Stimulated activated CD8-positive, alpha-beta memory T cell treated with anti-CD3 and anti-CD28 coated beads, Interleukin-4, amount 100 ng/mL, for 1 hour (primary cell): Measurements from ENCODE around the gene ZNF776.
"Not testable (repeated sequence)": the region's sequence is repeated elsewhere in the genome, so short reads cannot be mapped to it uniquely, and the experiment has no call there.

Experiments used
- DNase-seq, 2 donors: peaks; one replicate each; pipeline ENCODE4 v3.0.0-alpha.2; 2020; ENCODE audit warnings: low read depth in 2 of 2, low spot score in 1 of 2

ZNF776 gene

DNA sequence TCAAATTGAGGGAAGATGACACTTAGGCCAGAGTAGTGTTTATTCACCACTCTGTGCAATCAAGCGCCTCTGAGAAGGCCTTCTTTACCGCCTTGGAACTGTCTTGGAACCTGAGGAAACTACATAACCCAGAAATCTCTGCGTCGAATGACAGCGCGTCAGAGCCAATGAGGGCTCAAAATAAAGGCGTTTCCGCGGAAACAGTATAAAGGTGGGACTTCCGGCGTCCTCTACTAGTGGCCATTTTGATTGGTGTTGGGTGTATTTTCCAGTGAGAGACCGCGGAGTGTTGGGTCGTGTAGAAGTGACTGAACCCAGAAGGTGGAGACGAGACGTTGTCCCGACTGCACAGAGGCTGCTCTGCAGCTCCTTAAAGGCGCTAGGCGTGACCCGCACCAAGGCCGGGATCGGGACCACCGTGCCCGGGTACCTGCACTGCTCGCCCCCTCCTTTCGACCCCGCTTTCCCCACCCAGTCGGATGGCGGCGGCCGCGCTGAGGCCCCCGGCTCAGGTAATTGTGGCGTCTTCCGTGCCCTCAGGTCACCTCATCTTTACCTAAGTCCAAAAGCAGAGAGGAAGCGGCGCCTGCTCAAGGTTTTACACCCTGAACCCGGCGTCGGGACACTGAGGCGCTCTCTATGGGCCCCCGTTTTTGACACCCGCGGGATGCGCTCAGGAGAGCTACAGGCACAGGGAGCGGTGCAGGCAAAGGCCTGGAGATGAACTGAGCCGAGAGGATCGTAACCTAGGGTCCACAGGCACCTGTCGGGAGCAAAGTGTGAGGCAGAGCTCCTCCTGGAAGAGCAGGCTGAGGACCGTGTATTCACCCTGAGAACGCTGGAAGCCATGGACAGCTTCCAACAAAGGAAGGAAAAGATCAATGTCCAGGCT is at the start of gene ZNF776:
Gene ZNF776 (plus strand): TSS at position 236 of the 892 bp plus-strand sequence. CDS start 244 bp downstream, at position 480.
- DNase-seq, result peak; percentile 50 to 73

DNA sequence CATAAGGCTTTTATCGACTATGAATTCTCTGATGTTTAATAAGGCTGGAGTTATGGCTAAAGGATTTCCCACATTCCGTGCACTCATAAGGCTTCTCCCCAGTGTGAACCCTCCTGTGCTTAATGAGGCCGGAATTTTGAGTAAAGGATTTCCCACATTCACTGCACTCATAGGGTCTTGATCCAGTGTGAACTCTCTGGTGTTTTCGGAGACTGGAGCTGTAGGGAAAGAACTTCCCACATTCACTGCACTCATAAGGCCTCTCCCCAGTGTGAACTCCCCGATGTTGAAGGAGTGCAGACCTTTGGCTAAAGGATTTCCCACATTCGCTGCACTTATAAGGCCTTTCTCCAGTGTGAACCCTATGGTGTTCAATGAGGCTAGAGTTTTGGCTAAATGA is 45.0 kb upstream of the ZNF776 start:
- no peak for DNase-seq

DNA sequence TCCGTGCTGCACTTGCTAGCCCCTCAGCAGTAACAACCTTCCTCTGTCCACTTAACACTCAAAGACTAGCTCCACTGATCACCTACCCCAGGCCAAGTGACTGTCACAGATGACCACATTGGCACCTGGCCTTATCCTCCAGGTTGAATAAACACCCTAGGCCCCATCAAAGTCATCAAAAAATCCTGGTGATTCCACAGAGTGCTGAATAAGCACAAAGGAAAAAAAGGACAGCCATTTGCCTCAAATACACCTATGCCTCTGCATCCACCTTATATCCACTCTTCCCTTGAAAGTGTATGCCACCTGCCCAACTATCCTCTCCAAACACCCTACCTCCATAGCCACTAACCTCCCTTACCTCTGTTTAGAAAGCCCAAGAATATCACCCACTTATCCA is 40.3 kb upstream of the ZNF776 start:
- DNase-seq, result no peak

DNA sequence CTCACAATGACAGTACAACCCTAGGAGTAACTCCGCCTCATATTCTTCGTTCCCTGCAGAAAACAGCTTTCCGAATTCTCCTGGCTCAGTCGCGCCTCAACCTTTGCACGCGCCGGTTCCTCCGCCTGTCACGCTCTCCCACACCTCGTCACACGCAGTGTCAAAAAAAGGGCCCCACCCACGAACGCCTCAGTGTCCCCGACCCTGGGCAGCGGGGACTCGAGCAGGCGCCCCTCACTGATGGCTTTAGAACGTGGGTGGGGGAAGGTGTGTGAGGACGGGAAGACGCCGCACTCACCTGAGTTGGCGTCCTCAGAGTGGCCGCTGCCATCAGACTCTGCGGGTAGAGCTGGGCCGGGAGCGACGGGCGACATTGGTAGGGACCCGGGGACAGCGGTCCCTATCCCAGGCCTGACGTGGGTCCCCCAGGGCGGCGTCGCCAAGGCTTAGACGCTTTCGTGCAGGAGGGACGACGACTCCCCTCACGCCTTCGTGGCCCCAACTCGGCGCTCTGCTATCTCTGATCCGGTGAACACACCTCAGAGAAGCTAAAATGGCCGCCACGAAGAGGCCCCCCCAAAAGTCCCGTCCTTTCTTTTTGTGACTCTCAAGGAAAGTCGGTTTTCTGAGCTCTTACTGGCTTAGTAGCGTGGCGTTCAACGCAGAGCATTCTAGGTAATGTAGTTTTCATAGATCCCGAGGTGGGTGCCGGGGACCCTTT is 37.8 kb upstream of the ZNF776 start, which contains the start of gene ZNF154:
Gene ZNF154 (minus strand): TSS at position 564 of the 721 bp plus-strand sequence. CDS start 233 bp downstream, at position 331.
- DNase-seq, result peak; percentile 2 to 13

DNA sequence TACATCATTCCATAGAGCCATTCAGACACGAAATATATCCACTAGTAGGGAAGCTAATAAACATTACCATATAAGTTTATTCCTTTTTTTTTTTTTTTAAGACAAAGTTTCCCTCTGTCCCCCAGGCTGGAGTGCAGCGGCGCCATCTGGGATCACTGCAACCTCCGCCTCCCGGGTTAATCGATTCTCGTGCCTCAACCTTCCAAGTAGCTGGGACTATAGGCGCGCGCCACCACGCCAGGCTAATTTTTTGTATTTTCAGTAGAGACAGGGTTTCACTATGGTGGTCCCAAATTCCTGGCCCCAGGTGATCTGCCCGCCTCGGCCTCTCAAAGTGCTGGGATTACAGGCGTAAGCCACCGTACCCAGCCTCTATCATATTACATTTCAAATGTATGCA is 37.0 kb upstream of the ZNF776 start:
- DNase-seq, result no peak

DNA sequence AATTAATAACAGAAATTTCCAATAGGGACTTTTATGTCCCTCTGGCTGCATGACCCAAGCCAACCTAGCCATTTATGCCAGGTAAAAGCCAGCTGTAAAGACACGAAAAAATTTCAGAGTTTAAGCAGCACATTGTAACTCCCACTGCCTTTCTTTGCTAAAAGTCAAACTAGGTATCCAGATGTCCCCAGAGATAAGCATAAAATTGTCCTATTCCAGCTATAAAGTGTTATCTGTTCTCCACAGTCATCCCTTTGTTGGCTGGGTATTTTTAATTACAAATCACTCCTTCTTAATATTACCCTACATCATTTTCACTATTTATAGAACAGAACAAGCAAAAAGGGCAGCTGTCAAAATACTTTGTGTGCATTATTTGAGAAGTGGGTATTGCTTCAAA is 34.4 kb upstream of the ZNF776 start:
- no peak for DNase-seq

GRCh38 chr19:57719424-57719823 is 27.2 kb upstream of the ZNF776 start:
- no peak for DNase-seq

DNA sequence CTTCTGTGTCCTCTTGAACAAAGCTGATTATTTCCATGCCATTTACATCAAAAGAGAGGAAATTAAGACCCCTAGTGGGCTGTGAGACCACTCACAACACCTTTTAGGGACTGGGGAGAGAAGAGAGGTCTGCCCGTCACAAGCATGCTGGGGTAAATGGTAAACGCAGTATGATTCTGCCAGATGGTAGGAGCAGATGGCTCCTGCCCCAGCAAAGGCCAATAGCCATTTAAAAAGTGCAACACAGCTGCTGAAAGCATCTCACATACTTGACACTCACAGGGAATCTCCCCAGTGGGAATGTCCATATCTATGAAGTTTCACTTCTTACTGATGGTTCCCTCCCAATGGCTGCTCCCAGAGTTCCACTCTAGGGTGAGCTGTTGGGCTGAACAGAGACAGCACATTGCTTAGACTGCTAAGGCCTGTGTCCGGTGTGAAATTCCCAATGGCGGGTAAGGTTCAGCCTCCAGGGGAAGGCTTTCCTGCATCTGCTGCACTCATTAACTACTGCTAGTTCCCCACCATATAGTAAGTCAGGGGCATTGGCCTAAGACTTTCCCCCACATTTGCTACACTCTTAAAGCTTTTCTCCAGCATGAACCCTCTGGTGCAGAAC is 26.6 kb upstream of the ZNF776 start:
- no peak for DNase-seq

- no peak for DNase-seq
Observed at GRCh38 chr19:57720878-57721277, 25.7 kb upstream of the ZNF776 start.

DNA sequence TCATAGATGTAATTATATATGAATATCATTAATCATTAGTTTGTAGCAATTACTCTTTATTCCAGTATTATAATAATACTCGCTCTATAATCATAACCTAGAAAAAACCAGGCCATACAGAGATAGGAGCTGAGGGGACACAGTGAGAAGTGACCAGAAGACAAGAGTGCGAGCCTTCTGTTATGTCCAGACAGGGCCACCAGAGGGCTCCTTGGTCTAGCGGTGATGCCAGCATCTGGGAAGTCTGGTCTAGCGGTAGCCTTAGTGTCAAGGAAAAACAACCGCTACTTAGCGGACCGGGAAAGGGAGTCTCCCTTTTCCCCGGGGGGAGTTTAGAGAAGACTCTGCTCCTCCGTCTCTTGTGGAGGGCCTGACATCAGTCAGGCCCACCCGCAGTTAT is 8.3 kb upstream of the ZNF776 start:
- not testable (repeated sequence) for DNase-seq

GRCh38 chr19:57738770-57739169 is 7.8 kb upstream of the ZNF776 start:
- DNase-seq, result not testable (repeated sequence)

DNA sequence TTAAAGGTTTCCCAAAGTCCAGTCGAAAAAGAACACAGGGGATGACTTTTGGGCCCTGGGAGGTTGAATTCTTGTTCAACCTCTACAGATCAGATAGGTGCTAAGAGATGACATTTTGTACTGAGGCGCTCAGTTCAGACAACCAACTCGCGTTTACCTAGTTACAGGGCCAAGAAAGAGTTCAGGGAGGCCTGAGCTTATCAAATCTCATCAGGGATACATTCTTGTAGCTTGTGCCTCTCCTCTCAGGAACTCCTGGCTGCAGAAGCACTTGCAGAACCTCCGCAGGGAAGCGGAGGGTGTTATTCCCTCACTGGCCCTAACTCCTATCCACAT is 825 bp downstream of the ZNF776 start:
- no peak for DNase-seq

GRCh38 chr19:57748029-57748428 is 1.4 kb downstream of the ZNF776 start:
- no peak for DNase-seq

GRCh38 chr19:57754091-57754673 is 7.6 kb downstream of the ZNF776 start:
- DNase-seq, result no peak

DNA sequence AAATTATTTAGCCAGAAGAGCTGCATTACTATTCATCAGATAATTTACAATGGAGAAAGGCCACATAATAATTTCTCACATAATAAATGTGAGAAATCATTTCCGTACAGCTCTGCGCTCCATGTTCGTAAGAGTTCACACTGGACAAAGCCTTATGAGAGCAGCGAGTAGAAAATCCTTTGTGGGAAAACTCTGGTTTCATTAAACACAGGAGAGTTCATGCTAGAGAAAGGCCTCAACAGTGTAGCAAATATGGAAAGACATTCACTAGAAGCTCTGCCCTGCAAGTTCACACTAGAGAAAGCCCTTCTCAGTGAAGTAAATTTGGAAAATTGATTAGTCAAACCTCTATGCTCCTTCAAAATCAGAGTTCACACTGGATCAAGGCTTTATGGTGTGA is 8.4 kb downstream of the ZNF776 start:
- DNase-seq, result no peak

DNA sequence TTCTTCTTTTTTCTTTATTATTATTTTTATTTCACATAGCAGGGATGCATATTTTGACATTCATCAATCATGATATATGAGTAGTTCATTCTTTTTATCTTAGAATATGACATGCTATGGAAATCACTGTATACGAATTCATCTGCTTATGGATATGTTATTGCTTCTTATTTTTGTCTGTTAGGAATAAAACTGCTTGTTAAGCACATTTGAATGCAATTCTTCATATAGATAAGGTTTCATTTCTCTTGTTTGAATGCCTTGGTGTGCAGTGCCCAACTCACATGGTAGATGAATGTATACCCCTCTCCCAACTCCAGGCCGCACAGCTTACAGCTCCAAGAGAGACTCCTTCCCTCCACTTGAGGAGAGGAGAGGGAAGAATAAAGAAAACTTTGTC is 11.3 kb downstream of the ZNF776 start:
- no peak for DNase-seq

- no peak for DNase-seq
Observed at GRCh38 chr19:57759096-57759495, 12.5 kb downstream of the ZNF776 start.

DNA sequence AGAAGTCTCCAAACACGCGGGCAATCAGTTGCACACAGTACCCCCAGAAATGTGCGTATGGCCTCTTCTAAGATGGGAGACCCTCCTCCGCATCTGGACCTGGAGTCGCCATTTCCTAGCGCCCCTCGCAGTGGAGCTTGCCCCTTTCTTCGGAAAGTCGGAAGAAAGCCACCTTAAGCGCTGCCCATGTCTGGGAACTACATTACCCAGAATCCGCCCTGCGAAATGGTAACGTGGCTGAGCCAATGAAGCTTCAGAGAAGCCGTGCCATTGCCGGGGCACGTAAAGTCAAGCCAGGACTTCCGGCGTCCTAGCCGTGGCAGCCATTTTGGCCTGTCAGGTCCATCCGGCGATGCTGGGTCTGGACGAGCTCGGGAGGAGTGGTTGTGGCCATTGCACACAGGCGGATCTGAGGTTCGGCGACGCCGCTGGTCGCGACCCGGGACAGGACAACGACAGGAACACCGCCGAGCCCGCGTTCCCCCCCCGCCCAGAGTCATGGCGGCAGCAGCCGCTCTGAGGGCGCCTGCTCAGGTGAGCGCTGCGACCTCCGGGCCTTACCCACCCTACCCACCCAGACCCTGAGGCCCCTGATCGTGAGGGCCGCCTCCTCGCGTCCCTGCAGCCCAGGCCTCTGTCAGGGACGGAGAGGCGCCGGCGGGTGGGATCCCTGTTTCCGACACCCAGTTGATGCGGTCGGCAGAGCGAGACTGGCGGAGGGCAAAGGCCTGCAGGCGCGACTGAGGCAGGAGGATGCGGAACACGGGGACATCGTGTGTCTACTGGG is 22.9 kb downstream of the ZNF776 start, which contains the start of gene ZNF586:
Gene ZNF586 (plus strand): TSS at position 332 of the 787 bp plus-strand sequence. CDS start 167 bp downstream, at position 499.
- DNase-seq, result peak; percentile 72 to 78

GRCh38 chr19:57771417-57771816 is 24.8 kb downstream of the ZNF776 start:
- no peak for DNase-seq

DNA sequence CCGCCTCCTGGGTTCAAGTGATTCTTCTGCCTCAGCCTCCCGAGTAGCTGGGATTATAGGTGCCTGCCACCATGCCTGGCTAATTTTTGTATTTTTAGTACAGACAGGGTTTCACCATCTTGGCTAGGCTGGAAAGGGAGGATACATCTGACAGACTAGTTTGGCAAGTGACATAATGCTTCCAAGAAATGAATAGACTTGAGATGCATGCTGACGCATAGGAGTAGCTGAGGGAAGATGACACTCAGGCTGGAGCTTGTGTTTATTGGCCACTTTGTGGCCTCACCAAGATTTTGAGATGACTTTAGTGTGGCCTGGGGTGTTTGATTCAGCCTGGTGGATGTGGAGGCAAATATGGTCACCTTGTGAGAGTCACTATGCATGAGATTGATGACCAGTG is 26.9 kb downstream of the ZNF776 start:
- no peak for DNase-seq
